Activated naive CD4-positive, alpha-beta T cell (primary cell): ENCODE data around the gene NCKAP5.

ENCODE experiments used
- DNase-seq, 4 experiments: peaks; one replicate each; lab custom pipeline; 2025; lab: John Stamatoyannopoulos, UW

Gene NCKAP5

GRCh38 chr2:132667706-132668105 lies 900.6 kb downstream of the NCKAP5 start:
- DNase-seq = no peak

GRCh38 chr2:132665401-132666140 lies 902.7 kb downstream of the NCKAP5 start:
- DNase-seq = no peak

- no peak for DNase-seq
Observed at GRCh38 chr2:132664096-132664495, 904.2 kb downstream of the NCKAP5 start.

GRCh38 chr2:132662732-132663131 lies 905.5 kb downstream of the NCKAP5 start:
- no peak for DNase-seq

GRCh38 chr2:132659331-132659730 lies 908.9 kb downstream of the NCKAP5 start:
- DNase-seq = no peak

- DNase-seq = no peak
Observed at GRCh38 chr2:132656266-132656975, 911.8 kb downstream of the NCKAP5 start.

GRCh38 chr2:132654968-132655367 lies 913.3 kb downstream of the NCKAP5 start:
- no peak for DNase-seq

- no peak for DNase-seq
Observed at GRCh38 chr2:132654335-132654734, 913.9 kb downstream of the NCKAP5 start.

GRCh38 chr2:132652474-132652873 lies 915.8 kb downstream of the NCKAP5 start:
- DNase-seq = no peak

- DNase-seq = no peak
Observed at GRCh38 chr2:132651115-132652045, 916.9 kb downstream of the NCKAP5 start.

GRCh38 chr2:132646540-132647108 lies 921.6 kb downstream of the NCKAP5 start:
- DNase-seq = no peak

- DNase-seq = no peak
Observed at GRCh38 chr2:132645722-132646539, 922.3 kb downstream of the NCKAP5 start.

- DNase-seq = no peak
Observed at GRCh38 chr2:132645176-132645575, 923.1 kb downstream of the NCKAP5 start.

- DNase-seq = no peak
Observed at GRCh38 chr2:132642415-132642814, 925.8 kb downstream of the NCKAP5 start.

GRCh38 chr2:132641819-132642218 lies 926.4 kb downstream of the NCKAP5 start:
- no peak for DNase-seq

GRCh38 chr2:132640116-132640515 lies 928.1 kb downstream of the NCKAP5 start:
- no peak for DNase-seq

GRCh38 chr2:132638313-132639040 lies 929.8 kb downstream of the NCKAP5 start:
- no peak for DNase-seq

- DNase-seq = no peak
Observed at GRCh38 chr2:132636346-132636745, 931.9 kb downstream of the NCKAP5 start.

GRCh38 chr2:132633635-132634034 lies 934.6 kb downstream of the NCKAP5 start:
- no peak for DNase-seq

- DNase-seq = no peak
Observed at GRCh38 chr2:132632000-132632649, 936.1 kb downstream of the NCKAP5 start.
